HG02610 (cell line): Measurements from ENCODE around the gene GABRR2.
"Not testable (repeated sequence)": the region's sequence is repeated elsewhere in the genome, so short reads cannot be mapped to it uniquely, and the experiment has no call there.

Experiments
- ATAC-seq: cut with Tn5 transposase; IDR thresholded peaks from one replicate; pipeline ENCODE4 v1.9.1; 2021; ENCODE audit warnings: mild to moderate bottlenecking, moderate library complexity; ENCODE audit not compliant: unreplicated experiment

The GABRR2 gene

DNA sequence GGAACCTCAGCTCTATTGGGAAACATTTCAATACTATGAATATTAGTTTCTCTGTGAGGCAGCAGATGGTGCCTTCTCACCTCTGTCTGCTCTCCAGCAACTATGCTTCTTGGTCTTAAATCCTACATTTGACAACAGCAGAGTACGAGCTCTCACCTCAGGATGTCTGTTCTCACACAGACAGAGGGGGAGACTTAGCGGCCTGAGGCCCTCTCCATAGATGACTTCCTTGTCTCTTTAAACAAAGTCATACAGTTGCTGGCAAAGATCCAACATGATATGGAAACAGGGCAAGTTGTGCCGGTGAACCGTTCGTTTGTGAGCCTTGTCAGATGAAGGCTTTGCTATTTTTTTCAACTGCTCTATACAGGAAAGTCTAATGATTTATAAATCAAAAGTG lies 54.3 kb downstream of the GABRR2 start:
- ATAC-seq = peak; percentile 48

DNA sequence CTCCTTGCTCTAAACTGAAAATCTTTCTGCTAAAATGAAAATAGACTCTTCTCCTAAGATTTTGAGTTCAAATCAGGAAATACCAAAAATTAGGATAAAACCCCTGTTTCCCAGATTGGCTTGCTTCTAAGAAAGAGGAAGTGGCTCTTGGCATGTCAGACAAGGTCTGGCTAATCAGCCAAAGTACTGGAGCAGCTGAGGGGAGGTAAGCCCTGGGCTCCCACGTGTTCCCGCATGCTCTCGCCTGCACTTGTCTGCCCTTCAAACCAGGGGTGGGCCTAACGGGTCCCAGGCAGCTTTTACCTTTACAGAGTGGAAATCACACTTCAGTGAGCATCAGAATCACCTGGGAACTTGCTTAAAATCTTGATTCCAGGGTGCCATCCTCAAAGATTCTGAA lies 54.8 kb downstream of the GABRR2 start:
- ATAC-seq = peak; percentile 50

DNA sequence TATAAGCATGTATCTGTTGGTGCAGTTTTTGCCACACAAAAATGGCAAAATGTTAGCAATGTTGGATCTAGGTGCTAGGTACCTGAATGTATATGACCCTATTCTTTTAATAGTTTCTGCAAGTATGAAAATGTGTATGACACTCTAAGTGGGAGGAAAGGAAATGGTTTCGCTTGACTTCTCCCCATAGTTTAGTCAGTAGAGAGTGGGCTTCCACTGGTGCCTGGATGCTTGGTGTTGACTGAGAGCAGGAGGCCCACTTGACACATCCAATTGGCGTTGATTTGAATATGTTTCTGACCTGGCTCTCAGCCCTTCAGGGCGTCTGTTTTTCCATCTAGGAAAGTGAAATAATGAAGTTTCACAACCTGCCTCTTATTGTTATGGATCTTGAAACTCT lies 56.2 kb downstream of the GABRR2 start:
- peak; percentile 60 for ATAC-seq

DNA sequence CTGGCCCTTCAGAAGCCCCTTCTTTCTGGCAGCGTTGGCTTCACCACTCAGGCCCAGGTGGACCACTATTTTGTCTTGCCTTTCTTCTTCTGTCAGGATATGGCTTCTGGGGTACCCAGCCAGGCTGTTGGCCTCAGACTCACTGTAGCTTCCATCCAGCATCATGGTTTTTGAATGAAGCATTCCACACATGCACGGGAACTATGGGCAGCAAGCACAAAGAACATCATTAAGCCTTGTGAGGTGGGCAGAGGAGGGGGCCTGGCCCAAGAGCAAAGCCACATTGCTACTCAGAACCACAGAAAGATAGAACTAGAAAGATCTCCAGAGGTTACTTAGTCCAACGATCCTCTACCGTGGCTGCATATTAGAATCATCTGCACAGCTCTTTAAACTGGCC lies 57.3 kb downstream of the GABRR2 start:
- no peak for ATAC-seq

DNA sequence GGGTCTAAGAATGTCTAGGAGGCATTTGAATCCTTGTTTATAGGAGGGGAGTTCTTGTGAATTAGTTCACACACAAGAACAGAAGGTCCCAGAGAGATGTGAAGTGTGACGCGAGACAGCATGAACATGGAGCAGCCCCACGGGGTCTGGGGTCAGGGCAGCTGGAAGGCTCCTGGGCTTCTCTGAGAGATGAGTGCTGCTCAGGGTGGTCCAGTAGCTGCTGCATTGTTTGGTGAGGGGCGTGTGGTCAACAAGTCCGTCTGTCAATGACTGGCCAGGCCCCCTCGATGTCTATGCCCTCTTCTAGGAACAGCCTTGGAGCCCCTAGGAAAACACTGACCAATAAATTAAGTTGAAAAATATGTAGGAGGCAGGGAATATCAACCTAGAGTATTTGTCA lies 57.8 kb downstream of the GABRR2 start:
- no peak for ATAC-seq

DNA sequence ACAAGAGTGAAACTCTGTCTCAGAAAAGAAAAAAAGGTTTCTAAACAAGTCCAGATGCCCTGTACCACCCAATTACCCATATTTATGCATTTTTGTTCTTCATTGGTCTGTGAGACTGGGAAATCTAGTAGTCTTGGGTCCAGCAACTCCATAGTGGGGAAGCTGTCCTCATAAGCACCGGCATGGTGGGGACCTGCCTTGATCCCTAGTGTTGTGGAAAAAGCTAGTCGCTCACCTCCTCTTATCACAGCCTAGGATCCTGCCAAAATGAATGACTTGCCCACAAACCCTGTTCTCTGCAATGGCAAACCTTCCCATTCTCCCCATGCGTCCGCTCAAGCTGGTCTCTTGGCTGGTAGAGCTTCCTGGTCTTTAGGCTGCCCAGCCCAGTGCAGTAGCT lies 59.7 kb downstream of the GABRR2 start:
- no peak for ATAC-seq

DNA sequence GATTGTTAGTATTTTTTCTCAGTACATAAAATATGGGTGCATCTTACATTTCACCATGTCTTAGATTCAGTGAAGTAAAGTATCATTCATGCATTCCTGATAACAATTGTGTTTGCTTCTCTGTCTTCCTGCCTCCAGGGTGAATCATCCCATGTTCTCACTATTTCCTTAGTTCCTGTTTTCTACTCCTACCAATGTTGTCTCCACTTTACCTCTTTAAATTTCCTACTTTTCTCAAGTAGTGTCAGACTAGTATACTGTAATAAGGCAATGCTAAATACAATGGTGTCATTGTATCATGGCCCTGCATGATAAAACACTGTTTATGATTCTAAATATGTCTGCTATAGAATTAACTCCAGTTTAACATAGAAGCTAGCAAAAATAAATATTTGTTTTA lies 60.5 kb downstream of the GABRR2 start:
- ATAC-seq = no peak

DNA sequence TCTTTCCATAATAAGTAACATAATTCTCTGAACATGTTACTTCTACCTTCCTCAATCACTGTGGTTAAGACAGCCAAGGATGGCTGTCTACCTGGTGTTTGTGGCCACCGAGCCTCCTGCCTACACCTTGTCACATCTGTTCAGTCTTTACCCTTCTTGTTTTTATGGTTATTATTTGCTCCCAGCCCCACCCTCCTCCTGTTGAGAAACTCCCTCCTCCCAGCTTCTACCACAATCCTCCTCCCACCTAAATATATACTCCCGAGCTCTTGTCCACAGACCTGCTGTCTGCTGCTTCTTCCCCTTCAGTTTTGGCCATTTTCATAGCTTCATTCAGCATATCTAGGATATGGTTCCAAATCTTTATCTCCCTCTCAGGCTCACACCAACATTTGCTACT lies 62.2 kb downstream of the GABRR2 start:
- ATAC-seq = no peak

DNA sequence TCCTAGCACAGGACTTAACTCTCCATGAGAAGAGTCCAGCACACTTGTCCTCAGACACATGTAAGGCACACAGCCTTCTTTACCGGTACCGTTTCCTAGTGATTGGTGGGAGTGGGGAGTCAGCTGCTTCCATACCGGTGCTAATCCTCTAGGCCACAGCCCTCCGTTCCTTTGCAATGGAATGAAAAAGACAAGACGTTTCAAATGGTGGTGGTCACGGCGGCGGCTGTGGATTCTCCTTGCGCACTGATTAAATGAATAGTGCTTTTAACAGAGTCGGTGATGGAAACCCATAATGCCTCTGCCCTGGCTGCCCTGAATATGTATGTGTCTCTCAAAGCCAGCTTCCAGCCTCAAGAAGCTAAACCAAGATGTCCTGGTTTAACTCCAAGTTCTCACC lies 63.1 kb downstream of the GABRR2 start:
- no peak for ATAC-seq

DNA sequence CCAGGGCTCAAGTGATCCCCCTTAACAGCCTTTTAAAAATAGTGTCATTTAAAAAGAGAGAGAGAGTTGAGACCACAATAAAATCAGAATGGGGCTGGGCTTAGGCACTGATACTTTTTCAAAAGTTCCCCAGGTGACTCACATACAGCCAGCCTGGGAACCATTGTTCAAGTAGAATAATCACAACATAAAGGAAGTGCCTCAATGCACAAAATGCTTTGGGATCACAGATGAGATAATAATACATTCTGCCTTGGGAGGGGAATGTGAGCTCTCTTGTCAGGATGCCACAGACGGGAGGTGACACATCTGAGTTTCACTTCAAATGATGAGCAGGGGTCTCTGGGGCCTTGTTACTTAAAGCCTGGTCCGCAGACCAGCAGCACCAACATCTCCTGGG lies 63.9 kb downstream of the GABRR2 start:
- no peak for ATAC-seq

DNA sequence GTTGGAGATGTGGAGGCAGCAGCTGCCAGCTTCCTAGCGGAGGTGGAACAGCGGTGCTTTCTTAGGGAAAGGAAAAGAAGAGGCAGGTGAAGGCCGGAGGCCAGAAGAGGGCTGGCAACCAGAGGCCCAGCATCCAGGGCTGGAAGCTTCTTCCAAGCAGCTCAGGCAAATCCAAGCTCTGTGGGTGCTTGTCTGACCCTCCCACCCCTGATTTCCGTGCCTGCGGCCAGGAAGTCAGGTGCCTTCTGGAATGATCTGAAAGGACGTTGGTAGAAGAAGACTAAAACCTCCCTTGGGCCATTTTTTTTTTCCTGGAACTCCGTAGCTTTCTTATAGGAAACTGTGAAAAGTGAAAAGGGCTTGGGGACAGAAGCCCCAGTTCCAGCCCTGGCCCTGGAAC lies 64.9 kb downstream of the GABRR2 start:
- ATAC-seq = no peak

DNA sequence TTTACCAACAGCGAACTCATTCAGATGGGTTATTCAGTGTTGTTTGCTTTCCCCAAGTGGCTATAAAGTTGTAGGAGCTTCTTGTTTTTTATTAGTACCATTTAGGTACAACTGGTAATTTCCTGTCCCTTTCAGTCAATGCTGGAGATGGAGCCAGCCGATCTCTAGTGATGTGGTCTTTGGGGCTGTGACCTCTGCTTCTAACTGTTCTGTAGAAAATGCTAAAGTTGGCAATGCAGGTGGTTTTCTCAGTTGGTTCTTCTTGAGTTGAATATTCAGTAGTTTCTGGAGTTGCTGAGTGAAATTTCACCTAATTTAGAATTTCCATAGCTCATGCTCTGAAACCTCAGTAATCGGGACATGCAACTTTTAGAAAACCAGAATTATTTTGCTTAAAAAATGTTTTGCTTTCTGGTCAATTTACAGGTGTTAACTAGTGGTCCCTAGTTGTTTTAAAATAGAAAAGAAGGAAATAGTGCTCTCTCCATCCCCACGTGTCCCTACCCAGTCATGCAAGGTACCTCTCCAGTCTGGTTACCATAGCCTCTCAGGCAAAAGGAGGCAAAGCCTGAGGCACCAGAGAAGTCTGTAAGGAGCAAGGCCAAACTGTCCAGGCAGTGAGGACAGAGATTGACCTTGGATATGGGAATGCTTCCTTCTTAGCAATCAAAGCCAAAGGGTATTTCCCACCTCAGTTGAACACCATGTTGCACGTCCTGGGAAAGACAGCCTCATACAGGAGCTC lies 70.7 kb downstream of the GABRR2 start:
- peak; percentile 51 for ATAC-seq

DNA sequence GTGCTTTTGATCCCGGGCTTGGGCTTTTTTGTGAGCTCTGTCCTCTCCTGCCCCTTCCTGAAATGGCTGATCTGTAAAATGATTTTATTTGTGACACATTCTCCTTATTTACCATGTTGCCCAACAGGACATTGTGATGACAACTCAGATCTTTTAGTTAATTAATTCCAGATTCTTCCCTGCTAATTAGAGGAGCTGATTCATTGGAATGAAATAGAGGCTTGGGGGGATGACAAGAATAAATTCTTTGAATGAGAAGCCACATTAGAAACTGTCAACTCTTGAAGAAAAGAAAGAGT lies 71.8 kb downstream of the GABRR2 start:
- no peak for ATAC-seq

DNA sequence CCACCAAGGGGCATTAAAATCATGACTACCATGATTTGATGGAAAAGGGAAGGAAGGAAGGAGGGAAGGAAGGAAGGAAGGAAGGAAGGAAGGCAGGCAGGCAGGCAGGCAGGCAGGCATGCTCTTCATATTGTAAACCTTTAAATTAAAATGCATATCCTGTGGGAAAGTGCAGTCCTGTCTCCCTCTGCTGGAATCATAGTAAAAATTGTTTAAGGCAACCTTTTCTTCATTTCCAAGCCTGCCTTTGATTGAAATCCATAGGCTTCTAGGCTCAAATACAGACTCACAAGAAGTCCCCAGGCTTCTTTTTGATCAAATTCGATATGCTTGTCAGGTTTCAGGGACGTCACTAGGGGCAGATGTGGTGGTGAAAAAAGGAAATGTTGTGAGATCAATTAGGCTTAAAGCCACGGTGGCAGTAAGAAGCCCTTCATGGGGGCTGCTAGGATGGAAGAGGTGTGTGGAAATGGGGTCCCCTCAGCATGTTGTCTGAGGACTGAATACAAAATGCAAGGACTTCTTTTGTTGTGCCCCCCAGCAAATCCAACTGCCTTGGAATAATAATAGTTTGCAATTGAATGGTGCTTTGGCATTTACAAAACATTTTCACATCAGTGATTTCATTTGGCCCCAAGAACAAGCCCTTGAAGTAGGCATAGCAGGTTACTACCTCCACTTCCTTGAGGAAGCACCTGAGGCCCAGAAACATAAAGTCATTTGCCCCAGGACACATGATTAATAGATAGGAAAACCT lies 72.3 kb downstream of the GABRR2 start:
- ATAC-seq = no peak

DNA sequence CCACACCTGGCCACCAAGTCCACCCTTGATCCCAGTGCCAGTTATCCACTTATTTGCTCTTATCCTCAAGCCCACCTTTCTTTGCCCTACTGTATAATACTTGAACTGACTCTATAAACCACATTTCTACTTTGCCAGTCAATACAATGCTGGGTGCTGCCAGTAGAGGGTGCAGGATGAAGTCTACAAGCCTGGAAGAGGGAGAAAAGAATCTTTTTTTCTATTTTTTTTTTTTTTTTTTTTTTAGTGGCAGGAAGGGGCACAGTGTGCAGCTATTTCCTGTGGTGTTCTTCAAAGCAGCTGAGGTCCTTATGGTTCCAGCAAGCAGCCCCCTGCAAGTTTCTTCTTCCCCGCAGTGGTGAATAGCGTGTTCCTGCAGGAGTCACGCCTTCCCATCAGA lies 75.8 kb downstream of the GABRR2 start:
- no peak for ATAC-seq

DNA sequence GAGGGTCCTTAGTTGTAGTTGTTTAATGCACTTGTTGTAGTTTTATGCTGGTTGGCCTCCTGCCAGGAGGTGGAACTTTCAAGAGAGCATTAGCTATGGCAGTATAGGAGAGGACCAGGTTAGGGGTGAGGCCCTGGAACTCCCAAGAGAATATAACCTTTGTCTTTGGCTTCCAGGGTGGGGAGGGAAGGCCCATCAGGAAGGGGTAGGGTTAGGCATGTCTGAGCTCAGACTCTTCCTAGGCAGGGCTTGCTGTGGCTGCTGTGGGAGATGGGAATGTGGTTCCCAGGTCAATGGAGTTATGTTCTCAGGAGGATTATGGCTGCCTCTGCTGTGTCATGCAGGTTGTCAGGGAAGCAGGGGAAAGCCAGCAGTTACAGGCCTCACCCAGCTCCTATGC lies 77.9 kb downstream of the GABRR2 start:
- no peak for ATAC-seq

DNA sequence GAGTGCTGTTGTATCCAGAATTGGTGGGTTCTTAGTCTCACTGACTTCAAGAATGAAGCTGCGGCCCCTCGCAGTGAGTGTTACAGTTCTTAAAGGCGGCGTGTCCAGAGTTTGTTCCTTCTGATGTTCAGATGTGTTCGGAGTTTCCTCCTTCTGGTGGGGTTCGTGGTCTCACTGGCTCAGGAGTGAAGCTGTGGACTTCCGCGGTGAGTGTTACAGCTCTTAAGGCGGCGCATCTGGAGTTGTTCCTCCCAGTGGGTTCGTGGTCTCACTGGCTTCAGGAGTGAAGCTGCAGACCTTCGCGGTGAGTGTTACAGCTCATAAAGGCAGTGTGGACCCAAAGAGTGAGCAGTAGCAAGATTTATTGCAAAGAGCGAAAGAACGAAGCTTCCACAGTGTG lies 81.5 kb downstream of the GABRR2 start:
- not testable (repeated sequence) for ATAC-seq

DNA sequence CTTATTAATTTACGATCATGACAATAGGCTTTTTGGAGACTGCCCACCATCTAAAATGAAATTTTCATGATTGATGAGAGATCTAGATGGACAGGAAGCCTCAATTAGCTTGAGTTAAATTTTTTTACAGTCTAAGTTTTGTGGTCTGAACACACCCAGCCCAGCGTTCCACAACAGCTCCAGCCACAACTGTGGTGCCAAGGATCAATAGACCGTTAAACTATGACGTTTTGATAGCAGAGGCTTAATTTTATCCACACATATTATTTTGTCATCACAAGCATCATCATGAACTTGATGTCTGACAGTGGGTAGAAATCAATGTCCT lies 92.4 kb downstream of the GABRR2 start:
- no peak for ATAC-seq

DNA sequence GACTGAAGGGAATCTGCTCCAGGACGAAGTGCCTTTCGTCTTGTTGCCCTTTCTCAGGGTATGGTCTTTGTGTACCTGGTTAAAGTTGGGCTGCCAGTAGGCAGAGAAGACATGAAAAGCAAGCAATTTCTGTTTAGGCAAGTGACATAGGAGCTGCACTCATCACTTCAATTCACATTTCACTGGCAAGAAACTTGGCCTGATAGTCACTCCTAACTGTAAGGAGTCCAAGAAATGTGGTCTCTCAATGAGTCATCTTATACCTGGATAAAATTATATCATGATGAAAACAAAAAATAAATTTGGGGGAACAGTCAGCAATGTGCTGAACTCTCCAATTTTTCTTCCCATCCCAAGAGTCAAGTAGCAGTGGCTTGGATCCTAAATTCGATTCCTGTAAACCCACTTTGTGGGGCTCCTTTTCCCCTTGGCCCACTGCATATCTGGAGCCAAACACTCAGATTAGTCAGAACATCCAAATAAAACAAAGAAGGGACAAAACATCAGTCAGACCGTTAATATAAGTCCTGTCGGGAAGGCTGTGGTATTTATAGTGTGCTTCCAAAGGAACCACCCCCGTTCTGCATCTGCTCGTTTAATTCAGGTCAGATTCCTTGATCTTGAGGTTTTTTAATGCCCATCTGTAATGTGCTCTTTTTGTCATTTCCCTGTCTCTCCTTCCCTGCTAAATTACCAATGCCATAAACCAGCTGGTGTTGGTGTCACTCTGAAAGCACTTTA lies 93.0 kb downstream of the GABRR2 start:
- no peak for ATAC-seq

DNA sequence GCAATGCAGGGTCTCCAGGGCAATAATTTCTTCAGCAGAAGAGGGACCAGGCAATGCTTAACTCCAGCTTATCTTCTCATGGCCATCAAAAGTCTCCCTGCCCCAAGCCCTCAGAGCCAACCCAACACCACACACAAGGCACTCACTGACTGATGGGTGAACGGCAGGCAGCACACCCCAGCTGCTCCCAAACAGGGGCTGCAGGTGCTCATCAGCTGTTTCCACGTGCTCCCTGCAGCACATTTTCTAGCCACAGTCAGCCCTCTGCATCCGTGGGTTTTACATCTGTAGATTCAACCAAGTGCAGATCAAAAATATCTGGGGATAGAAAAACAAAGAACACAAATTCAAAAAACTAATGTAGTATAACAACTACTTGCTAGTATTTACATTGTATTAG lies 94.0 kb downstream of the GABRR2 start:
- no peak for ATAC-seq

DNA sequence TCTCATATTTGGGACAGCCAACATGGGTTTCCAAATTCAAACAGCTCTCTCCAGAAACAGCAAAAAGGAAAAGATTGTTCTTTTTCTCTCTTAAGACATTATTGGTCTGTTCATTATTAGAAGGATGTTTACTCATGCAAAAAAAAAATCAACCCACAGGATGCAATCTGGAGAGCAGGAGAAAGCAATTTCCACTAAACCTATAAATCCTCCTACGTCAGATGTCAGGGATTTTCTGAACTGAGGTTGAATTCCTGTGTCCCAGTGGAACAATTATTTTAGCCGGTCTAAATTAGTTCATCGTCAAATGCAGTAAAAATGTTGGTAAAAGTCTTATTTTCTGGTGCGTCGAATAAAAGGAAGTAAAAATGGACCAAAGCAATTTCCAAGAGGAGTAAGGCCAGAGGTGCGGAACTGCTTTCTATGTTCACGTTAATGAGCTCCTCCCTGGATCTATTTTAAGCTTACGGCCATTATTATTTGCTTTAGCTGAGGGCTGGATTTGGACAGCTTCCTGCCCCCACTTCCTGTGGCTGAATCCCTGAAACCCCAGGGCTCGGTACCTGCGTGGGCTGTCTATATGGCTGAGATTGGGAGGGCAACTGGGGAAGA lies 97.7 kb downstream of the GABRR2 start, which contains the start of gene GABRR1:
TSS of gene GABRR1 (minus strand) at position 60 of the 612 bp plus-strand sequence. CDS start at position 24, 36 bp downstream.
- ATAC-seq = no peak

DNA sequence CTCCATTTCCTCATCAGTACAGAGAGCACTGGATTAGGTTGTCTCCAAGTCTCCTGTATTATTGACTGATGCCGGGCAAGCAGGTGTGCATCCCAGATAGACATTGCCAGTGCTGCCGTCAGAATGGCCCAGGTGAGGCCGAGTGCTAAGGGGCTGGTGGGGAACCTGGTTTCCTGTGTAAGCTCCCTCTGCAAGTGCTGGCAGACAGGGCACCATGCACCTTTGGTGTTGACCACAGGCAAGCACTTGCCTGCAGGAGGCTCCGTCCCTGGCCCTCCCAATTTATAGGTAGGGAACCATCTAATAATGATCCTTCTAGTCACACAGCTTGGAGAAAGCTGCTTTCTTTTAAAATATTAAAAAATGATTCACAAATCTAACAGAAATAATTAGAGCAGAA lies 98.7 kb downstream of the GABRR2 start:
- ATAC-seq = no peak
